Measurements from ENCODE around the gene PCDHB14.

DNA sequence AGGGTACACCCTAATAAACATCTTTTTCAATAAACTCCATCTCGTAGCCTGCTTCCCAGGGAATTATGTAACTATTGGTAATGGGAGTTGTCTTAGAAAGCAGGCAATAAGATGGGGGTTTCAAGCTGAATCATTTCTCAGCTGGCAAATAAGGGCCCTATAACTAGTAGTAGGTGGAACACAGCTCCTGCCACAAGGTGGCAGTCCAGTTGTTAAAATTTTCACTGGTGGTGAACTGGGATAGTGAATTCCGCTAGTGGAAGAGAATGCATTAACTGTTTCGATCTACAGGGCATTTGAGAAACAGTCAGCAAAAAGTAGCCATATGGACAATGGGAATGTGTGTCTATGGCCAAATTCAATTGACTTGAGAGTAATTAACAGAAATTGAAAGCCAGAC, 49.8 kb downstream of the PCDHB14 start:
- TF ChIP-seq, protein P1, sequence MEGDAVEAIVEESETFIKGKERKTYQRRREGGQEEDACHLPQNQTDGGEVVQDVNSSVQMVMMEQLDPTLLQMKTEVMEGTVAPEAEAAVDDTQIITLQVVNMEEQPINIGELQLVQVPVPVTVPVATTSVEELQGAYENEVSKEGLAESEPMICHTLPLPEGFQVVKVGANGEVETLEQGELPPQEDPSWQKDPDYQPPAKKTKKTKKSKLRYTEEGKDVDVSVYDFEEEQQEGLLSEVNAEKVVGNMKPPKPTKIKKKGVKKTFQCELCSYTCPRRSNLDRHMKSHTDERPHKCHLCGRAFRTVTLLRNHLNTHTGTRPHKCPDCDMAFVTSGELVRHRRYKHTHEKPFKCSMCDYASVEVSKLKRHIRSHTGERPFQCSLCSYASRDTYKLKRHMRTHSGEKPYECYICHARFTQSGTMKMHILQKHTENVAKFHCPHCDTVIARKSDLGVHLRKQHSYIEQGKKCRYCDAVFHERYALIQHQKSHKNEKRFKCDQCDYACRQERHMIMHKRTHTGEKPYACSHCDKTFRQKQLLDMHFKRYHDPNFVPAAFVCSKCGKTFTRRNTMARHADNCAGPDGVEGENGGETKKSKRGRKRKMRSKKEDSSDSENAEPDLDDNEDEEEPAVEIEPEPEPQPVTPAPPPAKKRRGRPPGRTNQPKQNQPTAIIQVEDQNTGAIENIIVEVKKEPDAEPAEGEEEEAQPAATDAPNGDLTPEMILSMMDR (IDR thresholded peaks at IDR 0.05; ENCODE audit: low read depth, low read length), result peak; percentile 25
- no peak for TF ChIP-seq POLR2A (IDR thresholded peaks at IDR 0.05; ENCODE audit: extremely low read depth, insufficient read length)
- TF ChIP-seq, protein P2, sequence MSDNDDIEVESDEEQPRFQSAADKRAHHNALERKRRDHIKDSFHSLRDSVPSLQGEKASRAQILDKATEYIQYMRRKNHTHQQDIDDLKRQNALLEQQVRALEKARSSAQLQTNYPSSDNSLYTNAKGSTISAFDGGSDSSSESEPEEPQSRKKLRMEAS (IDR thresholded peaks at IDR 0.05; ENCODE audit: low read depth, low read length), result no peak

Measured in NB4 (cell line).